Vagina (tissue), 2 donors: ENCODE measurements around the gene ECM1. TPM values are rescaled to one million over a fixed set of nuclear protein-coding genes. Genes with fewer than 3 reads are reported as not detected.

ENCODE experiments used
- DNase-seq, 2 donors: peaks; one replicate each; pipeline ENCODE4 v3.0.0-alpha.2; 2017; ENCODE audit errors: extremely low spot score in 2 of 2
- H3K27ac ChIP-seq: fragments of 200-600 bp; sonication (generic); one replicate; pipeline ENCODE4 v1.5.1; 2019
- H3K27me3 ChIP-seq: fragments of 200-600 bp; sonication (generic); one replicate; pipeline ENCODE4 v1.5.1; 2019
- H3K36me3 ChIP-seq, 2 donors: fragments of 200-600 bp; sonication (generic); one replicate each; pipeline ENCODE4 v1.5.1; 2017 to 2019
- H3K4me1 ChIP-seq: fragments of 200-600 bp; sonication (generic); one replicate; pipeline ENCODE4 v1.5.1; 2019
- H3K4me3 ChIP-seq, 2 donors: fragments of 200-600 bp; sonication (generic); 1 replicate in 1 of 2; 2 replicates in 1 of 2; pipeline ENCODE4 v1.5.1; 2016 to 2019
- H3K9me3 ChIP-seq: fragments of 200-600 bp; sonication (generic); one replicate; pipeline ENCODE4 v1.5.1; 2019
- POLR2A ChIP-seq, 2 donors: fragments of 450-650 bp; IDR thresholded peaks; one replicate each; pipeline ENCODE4 v1.6.1; 2017; ENCODE audit warnings: antibody characterized with exemption in 2 of 2, mild to moderate bottlenecking in 2 of 2, moderate library complexity in 2 of 2
- POLR2AphosphoS5 ChIP-seq, 2 donors: sonication (generic); formaldehyde crosslinking; IDR thresholded peaks; one replicate each; pipeline ENCODE4 v1.9.0; 2017; ENCODE audit warnings: antibody characterized with exemption in 2 of 2, mild to moderate bottlenecking in 2 of 2, low read depth in 1 of 2; ENCODE audit not compliant: insufficient read depth in 1 of 2
- intact Hi-C: fragments of 100-400 bp; cut with DNase I; formaldehyde crosslinking; loops from one replicate; pipeline ENCODE4 v1.15.1; 2023
- total RNA-seq: library from RNA; depleted of rRNA; stranded (reverse); fragments of >200 nt; gene quantifications from one replicate; pipeline ENCODE4 v1.2.3, GENCODE V29; 2016
- TF ChIP-seq, protein P1 (sequence below), 3 experiments: fragments of 450-650 bp in 2 of 3; fragments of 200-600 bp in 1 of 3; sonication (generic) in 1 of 3; IDR thresholded peaks; one replicate each; pipeline ENCODE4 v1.5.1; 2017 to 2019; ENCODE audit warnings: antibody characterized with exemption in 3 of 3, mild to moderate bottlenecking in 2 of 3, moderate library complexity in 2 of 3

The ECM1 gene
- total RNA-seq, 1 donor from 2014 or later = 130 TPM

DNA sequence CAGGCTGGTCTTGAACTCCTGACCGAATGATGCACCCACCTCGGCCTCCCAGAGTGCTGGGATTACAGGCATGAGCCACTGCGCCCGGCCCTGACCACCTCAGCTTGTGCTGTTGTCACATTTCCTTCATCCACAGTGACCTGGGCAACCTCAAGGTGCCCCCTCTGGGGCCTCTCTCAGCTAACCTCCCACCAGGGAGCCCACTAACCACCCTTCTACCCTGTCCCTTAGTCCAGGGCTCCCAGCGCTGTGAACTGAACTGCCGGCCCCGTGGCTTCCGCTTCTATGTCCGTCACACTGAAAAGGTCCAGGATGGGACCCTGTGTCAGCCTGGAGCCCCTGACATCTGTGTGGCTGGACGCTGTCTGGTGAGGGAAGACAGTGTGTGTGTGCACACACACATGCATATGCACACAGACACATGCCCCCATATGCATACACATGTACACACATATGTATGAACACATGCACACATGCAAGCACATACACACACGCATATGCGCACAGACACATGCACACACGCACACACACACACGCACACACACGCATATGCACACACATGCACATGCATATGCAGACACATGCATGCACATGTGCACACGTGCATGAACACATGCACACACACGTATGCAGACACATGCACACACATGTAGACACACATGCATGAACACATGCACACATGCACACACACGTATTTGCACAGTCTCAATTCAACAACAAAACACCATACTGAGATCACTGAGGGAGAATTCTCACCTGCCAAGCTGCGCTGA lies 47.5 kb downstream of the ECM1 start:
- Histone ChIP-seq H3K27ac (no peak overlapping the region), H3K4me1 (peaks cover 63% of the 10 kb centered on the region), H3K9me3 (no peaks in the 10 kb centered on the region), H3K4me3 (no peak overlapping the region), H3K36me3 (peaks cover 0 to 13% of the 10 kb centered on the region in 2 donors), H3K27me3 (no peaks in the 10 kb centered on the region)
- no peak for DNase-seq
- intact Hi-C loops = no loop called here
- TF ChIP-seq POLR2AphosphoS5 (IDR thresholded peaks at IDR 0.05; ENCODE audit: insufficient read depth in 1 of 2, low read depth in 1 of 2) = no peak
- TF ChIP-seq POLR2A (IDR thresholded peaks at IDR 0.05) = no peak
- TF ChIP-seq, protein P1, sequence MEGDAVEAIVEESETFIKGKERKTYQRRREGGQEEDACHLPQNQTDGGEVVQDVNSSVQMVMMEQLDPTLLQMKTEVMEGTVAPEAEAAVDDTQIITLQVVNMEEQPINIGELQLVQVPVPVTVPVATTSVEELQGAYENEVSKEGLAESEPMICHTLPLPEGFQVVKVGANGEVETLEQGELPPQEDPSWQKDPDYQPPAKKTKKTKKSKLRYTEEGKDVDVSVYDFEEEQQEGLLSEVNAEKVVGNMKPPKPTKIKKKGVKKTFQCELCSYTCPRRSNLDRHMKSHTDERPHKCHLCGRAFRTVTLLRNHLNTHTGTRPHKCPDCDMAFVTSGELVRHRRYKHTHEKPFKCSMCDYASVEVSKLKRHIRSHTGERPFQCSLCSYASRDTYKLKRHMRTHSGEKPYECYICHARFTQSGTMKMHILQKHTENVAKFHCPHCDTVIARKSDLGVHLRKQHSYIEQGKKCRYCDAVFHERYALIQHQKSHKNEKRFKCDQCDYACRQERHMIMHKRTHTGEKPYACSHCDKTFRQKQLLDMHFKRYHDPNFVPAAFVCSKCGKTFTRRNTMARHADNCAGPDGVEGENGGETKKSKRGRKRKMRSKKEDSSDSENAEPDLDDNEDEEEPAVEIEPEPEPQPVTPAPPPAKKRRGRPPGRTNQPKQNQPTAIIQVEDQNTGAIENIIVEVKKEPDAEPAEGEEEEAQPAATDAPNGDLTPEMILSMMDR (IDR thresholded peaks at IDR 0.05) = no peak

DNA sequence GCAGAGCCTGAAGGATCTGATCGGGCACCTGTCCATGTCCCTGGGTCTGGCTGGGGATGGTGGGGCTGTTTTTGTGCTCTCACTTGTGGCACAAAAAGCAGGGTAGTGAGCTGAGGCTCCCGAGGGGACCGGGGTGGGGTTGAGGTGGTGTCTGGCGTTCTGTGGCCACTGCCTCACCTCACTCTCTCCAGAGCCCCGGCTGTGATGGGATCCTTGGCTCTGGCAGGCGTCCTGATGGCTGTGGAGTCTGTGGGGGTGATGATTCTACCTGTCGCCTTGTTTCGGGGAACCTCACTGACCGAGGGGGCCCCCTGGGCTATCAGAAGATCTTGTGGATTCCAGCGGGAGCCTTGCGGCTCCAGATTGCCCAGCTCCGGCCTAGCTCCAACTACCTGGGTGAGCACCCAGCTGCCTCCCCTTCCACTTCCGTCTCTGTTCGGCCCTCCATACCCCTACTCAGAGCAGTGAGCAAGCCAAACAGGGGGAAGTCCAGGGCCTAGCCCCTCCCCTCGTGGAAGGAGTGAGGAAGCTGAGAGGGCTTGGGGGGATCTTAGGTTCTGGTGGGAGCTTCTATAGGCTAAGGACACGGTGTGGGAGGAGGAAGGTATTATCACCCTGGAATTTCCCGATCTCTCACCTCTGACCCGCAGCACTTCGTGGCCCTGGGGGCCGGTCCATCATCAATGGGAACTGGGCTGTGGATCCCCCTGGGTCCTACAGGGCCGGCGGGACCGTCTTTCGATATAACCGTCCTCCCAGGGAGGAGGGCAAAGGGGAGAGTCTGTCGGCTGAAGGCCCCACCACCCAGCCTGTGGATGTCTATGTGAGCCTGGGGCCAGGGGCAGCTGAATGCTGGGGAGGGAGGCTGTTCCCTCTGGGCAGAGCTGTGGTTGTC lies 48.3 kb downstream of the ECM1 start:
- intact Hi-C loops = no loop called here
- DNase-seq = no peak
- TF ChIP-seq, protein P1 (IDR thresholded peaks at IDR 0.05) = no peak
- TF ChIP-seq POLR2A (IDR thresholded peaks at IDR 0.05) = no peak
- TF ChIP-seq POLR2AphosphoS5 (IDR thresholded peaks at IDR 0.05; ENCODE audit: insufficient read depth in 1 of 2, low read depth in 1 of 2) = no peak

DNA sequence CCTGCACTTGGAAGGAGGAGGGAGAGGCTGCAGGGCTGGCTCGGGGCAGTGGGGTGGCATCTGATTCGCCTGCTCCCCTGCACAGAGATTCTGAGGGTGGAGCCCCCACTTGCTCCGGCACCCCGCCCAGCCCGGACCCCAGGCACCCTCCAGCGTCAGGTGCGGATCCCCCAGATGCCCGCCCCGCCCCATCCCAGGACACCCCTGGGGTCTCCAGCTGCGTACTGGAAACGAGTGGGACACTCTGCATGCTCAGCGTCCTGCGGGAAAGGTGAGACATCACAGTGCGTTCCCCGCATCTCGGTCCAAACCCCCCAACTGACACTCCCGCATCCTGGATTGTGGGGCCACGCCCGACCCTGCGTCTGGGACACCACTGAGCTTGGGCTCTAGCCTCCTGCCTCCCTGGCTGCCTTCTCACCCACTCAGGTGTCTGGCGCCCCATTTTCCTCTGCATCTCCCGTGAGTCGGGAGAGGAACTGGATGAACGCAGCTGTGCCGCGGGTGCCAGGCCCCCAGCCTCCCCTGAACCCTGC lies 49.2 kb downstream of the ECM1 start:
- H3K36me3 ChIP-seq = peaks cover 0 to 13% of the 10 kb centered on the region in 2 donors
- no peak for DNase-seq
- H3K4me1 ChIP-seq = peaks cover 55% of the 10 kb centered on the region
- no peaks in the 10 kb centered on the region for H3K9me3 ChIP-seq
- H3K27me3 ChIP-seq = no peaks in the 10 kb centered on the region
- TF ChIP-seq POLR2AphosphoS5 (IDR thresholded peaks at IDR 0.05; ENCODE audit: insufficient read depth in 1 of 2, low read depth in 1 of 2) (no peak), POLR2A (IDR thresholded peaks at IDR 0.05) (no peak)
- TF ChIP-seq, protein P1 (IDR thresholded peaks at IDR 0.05) = no peak
- no peak overlapping the region for H3K27ac ChIP-seq
- intact Hi-C loops = no loop called here
- no peak overlapping the region for H3K4me3 ChIP-seq

More for the DNA sequence above, 48.3 kb downstream of the ECM1 start:
- Histone ChIP-seq H3K4me1 (peaks cover 59% of the 10 kb centered on the region), H3K27ac (no peak overlapping the region), H3K9me3 (no peaks in the 10 kb centered on the region), H3K27me3 (no peaks in the 10 kb centered on the region), H3K4me3 (no peak overlapping the region), H3K36me3 (peaks cover 0 to 13% of the 10 kb centered on the region in 2 donors)

DNA sequence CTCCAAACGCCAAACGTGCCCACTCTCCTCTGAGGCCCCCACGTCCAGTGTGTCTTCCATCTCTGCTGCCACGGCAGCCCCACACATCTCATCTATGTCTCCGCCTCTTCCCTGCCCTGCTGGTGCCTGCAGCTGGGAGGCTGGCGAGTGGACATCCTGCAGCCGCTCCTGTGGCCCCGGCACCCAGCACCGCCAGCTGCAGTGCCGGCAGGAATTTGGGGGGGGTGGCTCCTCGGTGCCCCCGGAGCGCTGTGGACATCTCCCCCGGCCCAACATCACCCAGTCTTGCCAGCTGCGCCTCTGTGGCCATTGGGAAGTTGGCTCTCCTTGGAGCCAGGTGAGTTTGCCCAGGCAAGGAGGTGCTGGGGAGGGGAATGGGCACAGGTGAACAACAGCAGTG lies 49.9 kb downstream of the ECM1 start:
- Histone ChIP-seq H3K9me3 (no peaks in the 10 kb centered on the region), H3K36me3 (peaks cover 0 to 13% of the 10 kb centered on the region in 2 donors), H3K27me3 (no peaks in the 10 kb centered on the region), H3K4me1 (peaks cover 55% of the 10 kb centered on the region), H3K27ac (no peak overlapping the region), H3K4me3 (no peak overlapping the region)
- TF ChIP-seq POLR2A (IDR thresholded peaks at IDR 0.05) (no peak), POLR2AphosphoS5 (IDR thresholded peaks at IDR 0.05; ENCODE audit: insufficient read depth in 1 of 2, low read depth in 1 of 2) (no peak)
- TF ChIP-seq, protein P1 (IDR thresholded peaks at IDR 0.05) = no peak
- intact Hi-C loops = no loop called here
- no peak for DNase-seq
